GM23338 (cell line): ENCODE measurements around the gene TUBA1B. TPM values are rescaled to one million over a fixed set of nuclear protein-coding genes. Genes with fewer than 3 reads are reported as not detected.

ENCODE experiments used
- ATAC-seq: fragments of 200-7000 bp; cut with Tn5 transposase; 3 replicates; pipeline ENCODE4 v1.9.1; 2020
- DNase-seq: peaks from one replicate; pipeline ENCODE4 v3.0.0-alpha.2; 2015; ENCODE audit warnings: low spot score
- H2AFZ ChIP-seq: fragments of 200-600 bp; sonication (generic); 2 replicates; pipeline ENCODE4 v1.8.0; 2016; ENCODE audit warnings: antibody characterized with exemption, mild to moderate bottlenecking, moderate library complexity
- H3F3A ChIP-seq: fragments of 200-600 bp; sonication (generic); replicated peaks from 2 replicates; pipeline ENCODE4 v1.8.0; 2017; ENCODE audit warnings: antibody characterized with exemption, mixed run types, low read depth
- H3K27ac ChIP-seq: fragments of 200-600 bp; sonication (generic); 2 replicates; pipeline ENCODE4 v1.6.1; 2016; ENCODE audit warnings: low read depth
- H3K27me3 ChIP-seq: fragments of 200-600 bp; sonication (generic); 2 replicates; pipeline ENCODE4 v1.8.0; 2016; ENCODE audit warnings: mild to moderate bottlenecking, mixed run types, moderate library complexity; ENCODE audit not compliant: insufficient read depth
- H3K36me3 ChIP-seq: fragments of 200-600 bp; sonication (generic); 2 replicates; pipeline ENCODE4 v1.8.0; 2016; ENCODE audit warnings: mild to moderate bottlenecking; ENCODE audit not compliant: insufficient read depth
- H3K4me1 ChIP-seq: fragments of 200-600 bp; sonication (generic); 2 replicates; pipeline ENCODE4 v1.8.0; 2016; ENCODE audit warnings: mild to moderate bottlenecking, moderate library complexity; ENCODE audit not compliant: insufficient read depth
- H3K4me2 ChIP-seq: fragments of 200-600 bp; sonication (generic); 2 replicates; pipeline ENCODE4 v1.7.1; 2017; ENCODE audit warnings: mixed run types
- H3K4me3 ChIP-seq: fragments of 200-600 bp; sonication (generic); 2 replicates; pipeline ENCODE4 v1.6.1; 2016; ENCODE audit warnings: mixed run types
- H3K79me2 ChIP-seq: fragments of 200-600 bp; sonication (generic); replicated peaks from 2 replicates; pipeline ENCODE4 v1.8.0; 2017; ENCODE audit warnings: mild to moderate bottlenecking; ENCODE audit not compliant: insufficient read depth
- H3K9me2 ChIP-seq: fragments of 200-600 bp; sonication (generic); 2 replicates; pipeline ENCODE4 v1.8.0; 2017; ENCODE audit not compliant: insufficient read depth
- H4K20me1 ChIP-seq: fragments of 200-600 bp; sonication (generic); replicated peaks from 2 replicates; pipeline ENCODE4 v1.8.0; 2017; ENCODE audit warnings: mild to moderate bottlenecking; ENCODE audit not compliant: insufficient read depth
- H3K27ac Mint-ChIP-seq: 2 replicates; pipeline ENCODE4 v1.8.0; 2020; ENCODE audit warnings: inconsistent platforms, mild to moderate bottlenecking, moderate library complexity, mixed read lengths
- H3K27me3 Mint-ChIP-seq: 3 replicates; pipeline ENCODE4 v1.8.0; 2022; ENCODE audit warnings: low read depth, mild to moderate bottlenecking, moderate library complexity, mixed read lengths, inconsistent platforms; ENCODE audit not compliant: insufficient read depth, poor library complexity
- H3K36me3 Mint-ChIP-seq: 3 replicates; pipeline ENCODE4 v1.8.0; 2021; ENCODE audit warnings: low read depth, mild to moderate bottlenecking, inconsistent platforms, moderate library complexity, mixed read lengths
- H3K4me1 Mint-ChIP-seq: 3 replicates; pipeline ENCODE4 v1.8.0; 2020; ENCODE audit warnings: mild to moderate bottlenecking, inconsistent platforms, mixed read lengths
- H3K4me3 Mint-ChIP-seq: 3 replicates; pipeline ENCODE4 v1.8.0; 2021; ENCODE audit warnings: moderate library complexity, mild to moderate bottlenecking, inconsistent platforms, mixed read lengths
- H3K9me3 Mint-ChIP-seq: 3 replicates; pipeline ENCODE4 v1.8.0; 2020; ENCODE audit warnings: moderate library complexity, mild to moderate bottlenecking, inconsistent platforms, mixed read lengths
- CTCF ChIP-seq, 2 experiments: fragments of 200-600 bp in 1 of 2; sonication (generic) in 1 of 2; conservative IDR thresholded peaks; 2 replicates each; pipeline versions ENCODE4 v1.5.1 to v1.6.1; 2016 to 2017; ENCODE audit warnings: antibody characterized with exemption in 2 of 2, low read depth in 2 of 2, mild to moderate bottlenecking in 2 of 2, moderate library complexity in 1 of 2
- ETS1 ChIP-seq: IDR thresholded peaks from 2 replicates; pipeline ENCODE4 v1.6.1; 2016; ENCODE audit warnings: antibody characterized with exemption
- EZH2 ChIP-seq: fragments of 200-600 bp; sonication (generic); IDR thresholded peaks from one replicate; pipeline ENCODE4 v1.8.0; 2017; ENCODE audit warnings: antibody characterized with exemption, mild to moderate bottlenecking, low read depth; ENCODE audit not compliant: unreplicated experiment
- EZH2phosphoT487 ChIP-seq: fragments of 200-600 bp; sonication (generic); IDR thresholded peaks from one replicate; pipeline ENCODE4 v1.8.1; 2018; ENCODE audit warnings: antibody characterized with exemption; ENCODE audit not compliant: unreplicated experiment
- JUNB ChIP-seq: IDR thresholded peaks from one replicate; pipeline ENCODE4 v1.6.1; 2016; ENCODE audit warnings: antibody characterized with exemption; ENCODE audit not compliant: unreplicated experiment
- REST ChIP-seq: IDR thresholded peaks from one replicate; pipeline ENCODE4 v1.6.1; 2018; ENCODE audit warnings: antibody characterized with exemption; ENCODE audit not compliant: unreplicated experiment
- ZNF114 ChIP-seq: fragments of 250-450 bp; sonication (Bioruptor Pico); IDR thresholded peaks from 2 replicates; pipeline ENCODE4 v1.5.0; 2020; ENCODE audit warnings: mild to moderate bottlenecking, moderate library complexity
- ZNF331 ChIP-seq: fragments of 250-450 bp; sonication (Bioruptor Pico); IDR thresholded peaks from 2 replicates; pipeline ENCODE4 v1.5.0; 2020; ENCODE audit warnings: low read depth, mild to moderate bottlenecking, moderate library complexity
- ZNF462 ChIP-seq: fragments of 250-450 bp; sonication (Bioruptor Pico); IDR thresholded peaks from 2 replicates; pipeline ENCODE4 v1.5.0; 2020; ENCODE audit warnings: mild to moderate bottlenecking, moderate library complexity
- polyA plus RNA-seq: library from polyadenylated mRNA; unstranded; fragments of >200 nt; fragmentation: Nextera tagmentation; extraction: Ambion mirVana; gene quantifications from 2 replicates; pipeline ENCODE4 v1.2.1, GENCODE V29; 2016
- total RNA-seq: library from RNA; depleted of rRNA; stranded (reverse); fragments of >200 nt; shearing (Covaris generic); gene quantifications from 2 replicates; pipeline ENCODE4 v1.2.3, GENCODE V29; 2014

The TUBA1B gene
- total and polyA plus RNA-seq, 2 experiments from 2014 or later: 1,116 to 2,718 TPM

GRCh38 chr12:49111206-49111605 is 20.0 kb downstream of the TUBA1B start:
- H3K4me3 Mint-ChIP-seq: peak overlapping the region; percentile 96
- peaks cover 12% of the 10 kb centered on the region for H3K36me3 Mint-ChIP-seq
- H3K4me1 ChIP-seq: peaks cover 14% of the 10 kb centered on the region; the same call in 1 of the 2 replicates
- H3K36me3 ChIP-seq: no peaks in the 10 kb centered on the region
- peaks cover 8% of the 10 kb centered on the region for H4K20me1 ChIP-seq
- ATAC-seq (no peak; the same call in 2 of the 3 replicates), DNase-seq (no peak)
- no peaks in the 10 kb centered on the region for H3K27me3 ChIP-seq
- peaks cover 28% of the 10 kb centered on the region for H3K4me1 Mint-ChIP-seq
- no peaks in the 10 kb centered on the region for H3K9me2 ChIP-seq
- peak overlapping the region; percentile 80 for H2AFZ ChIP-seq
- peak overlapping the region; percentile 90 for H3K4me3 ChIP-seq
- H3F3A ChIP-seq: peaks cover 6% of the 10 kb centered on the region; the same call in 1 of the 2 replicates
- peaks cover 29% of the 10 kb centered on the region for H3K9me3 Mint-ChIP-seq
- peaks cover 6% of the 10 kb centered on the region for H3K27me3 Mint-ChIP-seq
- TF ChIP-seq JUNB: no peak
- TF ChIP-seq EZH2phosphoT487: no peak
- no peak for TF ChIP-seq ETS1
- TF ChIP-seq REST: no peak
- TF ChIP-seq ZNF462: no peak
- TF ChIP-seq ZNF114 (CRISPR knock-in tag): no peak
- TF ChIP-seq EZH2: no peak
- no peak for TF ChIP-seq CTCF (conservative IDR thresholded peaks at IDR 0.05; ENCODE audit: low read depth in 2 of 2)
- no peak for TF ChIP-seq ZNF331 (CRISPR knock-in tag)
- peak overlapping the region; percentile 49 for H3K27ac Mint-ChIP-seq
- H3K4me2 ChIP-seq: peak overlapping the region; percentile 70
- peak overlapping the region; percentile 43; the same call in 1 of the 2 replicates for H3K27ac ChIP-seq
- peaks cover 29% of the 10 kb centered on the region for H3K79me2 ChIP-seq
